OCI-LY1 (cell line): ENCODE data around the gene HAPLN1.

Experiments used
- H2AFZ ChIP-seq: fragments of 200-600 bp; sonication (generic), shearing (Covaris generic); 2 replicates; pipeline ENCODE4 v1.6.0; 2014; ENCODE audit warnings: antibody characterized with exemption, mild to moderate bottlenecking, low read length
- H3F3A ChIP-seq: fragments of 200-600 bp; sonication (generic), shearing (Covaris generic); 2 replicates; pipeline ENCODE4 v1.6.0; 2014; ENCODE audit warnings: mild to moderate bottlenecking, antibody characterized with exemption, low read length, moderate library complexity; ENCODE audit not compliant: insufficient read depth
- H3K27ac ChIP-seq: fragments of 200-600 bp; sonication (generic); 2 replicates; pipeline ENCODE4 v1.5.1; 2014; ENCODE audit warnings: low read length, mixed run types, mild to moderate bottlenecking, low read depth; ENCODE audit not compliant: poor library complexity, severe bottlenecking
- H3K27me3 ChIP-seq: fragments of 200-600 bp; sonication (generic); 2 replicates; pipeline ENCODE4 v1.6.0; 2014; ENCODE audit warnings: antibody characterized with exemption, mild to moderate bottlenecking, low read length, moderate library complexity; ENCODE audit not compliant: insufficient read depth
- H3K36me3 ChIP-seq: fragments of 200-600 bp; sonication (generic); 2 replicates; pipeline ENCODE4 v1.6.1; 2014; ENCODE audit warnings: mild to moderate bottlenecking, antibody characterized with exemption, low read length, moderate library complexity, mixed read lengths; ENCODE audit not compliant: insufficient read depth
- H3K4me1 ChIP-seq: fragments of 200-600 bp; sonication (generic); 2 replicates; pipeline ENCODE4 v1.5.1; 2014; ENCODE audit warnings: mild to moderate bottlenecking, low read length, moderate library complexity; ENCODE audit not compliant: insufficient read depth, severe bottlenecking
- H3K4me2 ChIP-seq: fragments of 200-600 bp; sonication (generic), shearing (Covaris generic); 2 replicates; pipeline ENCODE4 v1.6.1; 2014; ENCODE audit warnings: low read length
- H3K4me3 ChIP-seq: fragments of 200-600 bp; sonication (generic); 2 replicates; pipeline ENCODE4 v1.5.1; 2014; ENCODE audit warnings: low read length, low read depth, mild to moderate bottlenecking, mixed read lengths; ENCODE audit not compliant: poor library complexity, severe bottlenecking
- H3K79me2 ChIP-seq: fragments of 200-600 bp; shearing (Covaris generic); 2 replicates; pipeline ENCODE4 v1.6.1; 2016; ENCODE audit warnings: mixed run types, low read length, mixed read lengths; ENCODE audit not compliant: insufficient read depth
- H3K9ac ChIP-seq: fragments of 200-600 bp; sonication (generic), shearing (Covaris generic); 2 replicates; pipeline ENCODE4 v1.6.1; 2014; ENCODE audit warnings: mild to moderate bottlenecking, low read length, mixed read lengths
- H3K9me2 ChIP-seq: fragments of 200-600 bp; sonication (generic), shearing (Covaris generic); 2 replicates; pipeline ENCODE4 v1.6.1; 2014; ENCODE audit warnings: low read depth, mild to moderate bottlenecking, low read length, mixed read lengths
- H3K9me3 ChIP-seq: fragments of 200-600 bp; shearing (Covaris generic); 2 replicates; pipeline ENCODE4 v1.6.1; 2014; ENCODE audit warnings: low read length, mixed read lengths
- H4K20me1 ChIP-seq: fragments of 200-600 bp; sonication (generic), shearing (Covaris generic); 2 replicates; pipeline ENCODE4 v1.6.0; 2016; ENCODE audit warnings: mild to moderate bottlenecking, low read length; ENCODE audit not compliant: insufficient read depth
- CTCF ChIP-seq: fragments of 200-600 bp; sonication (generic), shearing (Covaris generic); IDR thresholded peaks from 2 replicates; pipeline ENCODE4 v1.5.1; 2017; ENCODE audit warnings: mild to moderate bottlenecking, antibody characterized with exemption, low read length, moderate library complexity, mixed read lengths
- EZH2 ChIP-seq: fragments of 200-600 bp; sonication (generic), shearing (Covaris generic); IDR thresholded peaks from 2 replicates; pipeline ENCODE4 v1.8.0; 2017; ENCODE audit warnings: borderline replicate concordance, mixed run types, mild to moderate bottlenecking, antibody characterized with exemption, low read length, moderate library complexity, mixed read lengths

Gene HAPLN1

GRCh38 chr5:83614841-83615240 is 105.8 kb downstream of the HAPLN1 start:
- Histone ChIP-seq H3K27me3 (no peaks in the 10 kb centered on the region), H3K9ac (no peak overlapping the region), H3K9me2 (no peaks in the 10 kb centered on the region), H3K4me1 (no peaks in the 10 kb centered on the region), H3K9me3 (no peaks in the 10 kb centered on the region), H3K4me3 (no peak overlapping the region), H3K36me3 (no peaks in the 10 kb centered on the region), H3K27ac (no peak overlapping the region), H3K79me2 (no peaks in the 10 kb centered on the region), H2AFZ (no peak overlapping the region), H4K20me1 (no peaks in the 10 kb centered on the region), H3K4me2 (no peak overlapping the region), H3F3A (no peaks in the 10 kb centered on the region)
- TF ChIP-seq EZH2: no peak
- no peak for TF ChIP-seq CTCF

GRCh38 chr5:83608122-83608521 is 112.5 kb downstream of the HAPLN1 start:
- Histone ChIP-seq H3K9me3 (no peaks in the 10 kb centered on the region), H3K4me1 (no peaks in the 10 kb centered on the region), H3K27me3 (no peaks in the 10 kb centered on the region), H3K36me3 (no peaks in the 10 kb centered on the region), H3F3A (no peaks in the 10 kb centered on the region), H2AFZ (no peak overlapping the region), H3K9ac (no peak overlapping the region), H3K4me3 (no peak overlapping the region), H3K9me2 (no peaks in the 10 kb centered on the region), H3K4me2 (no peak overlapping the region), H3K79me2 (no peaks in the 10 kb centered on the region), H3K27ac (no peak overlapping the region), H4K20me1 (no peaks in the 10 kb centered on the region)
- TF ChIP-seq EZH2 (no peak), CTCF (peak; percentile 37; the same call in 1 of the 2 replicates)

DNA sequence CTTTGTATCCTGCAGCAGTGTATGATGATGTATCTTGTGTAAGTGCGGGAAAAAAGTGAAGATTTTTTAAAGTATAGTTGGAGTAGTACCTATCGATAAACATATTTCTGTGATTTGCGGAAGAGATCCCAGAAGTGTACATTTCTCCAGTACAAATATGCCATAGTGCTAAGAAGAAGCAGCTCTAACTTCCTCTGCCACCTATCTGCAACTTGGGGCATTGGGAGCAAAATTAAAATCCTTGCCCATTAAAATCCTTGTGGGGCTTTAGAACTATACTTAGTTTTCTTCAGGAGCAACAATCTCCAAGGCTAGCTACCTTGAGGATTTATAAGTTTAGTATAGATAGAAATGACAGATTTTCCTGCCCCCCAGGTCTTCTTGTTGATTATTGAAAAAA is 125.4 kb downstream of the HAPLN1 start:
- no peaks in the 10 kb centered on the region for H3K36me3 ChIP-seq
- H4K20me1 ChIP-seq: no peaks in the 10 kb centered on the region
- H3K9me2 ChIP-seq: no peaks in the 10 kb centered on the region
- no peak overlapping the region for H3K4me2 ChIP-seq
- H3F3A ChIP-seq: no peaks in the 10 kb centered on the region
- H3K9ac ChIP-seq: no peak overlapping the region
- no peaks in the 10 kb centered on the region for H3K9me3 ChIP-seq
- H3K27me3 ChIP-seq: no peaks in the 10 kb centered on the region
- no peak overlapping the region for H2AFZ ChIP-seq
- H3K79me2 ChIP-seq: no peaks in the 10 kb centered on the region
- no peaks in the 10 kb centered on the region for H3K4me1 ChIP-seq
- no peak overlapping the region for H3K27ac ChIP-seq
- no peak for TF ChIP-seq EZH2
- no peak for TF ChIP-seq CTCF
- H3K4me3 ChIP-seq: no peak overlapping the region
